ENCODE results near the gene ALOX12.

DNA sequence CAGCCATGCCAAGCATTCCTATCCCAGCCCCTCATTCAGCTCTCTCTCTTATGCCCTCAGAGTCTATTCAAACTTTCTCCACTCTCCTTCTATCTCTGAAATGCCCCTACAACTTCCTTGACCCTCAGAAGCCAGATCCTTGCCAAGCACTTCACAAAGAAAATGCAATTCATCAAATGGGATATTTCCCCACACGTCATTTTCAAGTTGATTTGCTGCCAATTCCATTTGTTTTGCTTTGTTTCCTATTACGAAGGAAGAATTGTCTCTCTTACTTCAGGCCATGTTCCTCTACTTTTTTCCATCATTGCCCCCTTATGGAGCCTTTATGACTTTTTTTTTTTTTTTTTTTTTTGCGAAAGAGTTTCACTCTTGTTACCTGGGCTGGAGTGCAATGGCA lies 9.2 kb upstream of the ALOX12 start:
- no peak for TF ChIP-seq POLR2A (IDR thresholded peaks at IDR 0.05)
- TF ChIP-seq, protein P1, sequence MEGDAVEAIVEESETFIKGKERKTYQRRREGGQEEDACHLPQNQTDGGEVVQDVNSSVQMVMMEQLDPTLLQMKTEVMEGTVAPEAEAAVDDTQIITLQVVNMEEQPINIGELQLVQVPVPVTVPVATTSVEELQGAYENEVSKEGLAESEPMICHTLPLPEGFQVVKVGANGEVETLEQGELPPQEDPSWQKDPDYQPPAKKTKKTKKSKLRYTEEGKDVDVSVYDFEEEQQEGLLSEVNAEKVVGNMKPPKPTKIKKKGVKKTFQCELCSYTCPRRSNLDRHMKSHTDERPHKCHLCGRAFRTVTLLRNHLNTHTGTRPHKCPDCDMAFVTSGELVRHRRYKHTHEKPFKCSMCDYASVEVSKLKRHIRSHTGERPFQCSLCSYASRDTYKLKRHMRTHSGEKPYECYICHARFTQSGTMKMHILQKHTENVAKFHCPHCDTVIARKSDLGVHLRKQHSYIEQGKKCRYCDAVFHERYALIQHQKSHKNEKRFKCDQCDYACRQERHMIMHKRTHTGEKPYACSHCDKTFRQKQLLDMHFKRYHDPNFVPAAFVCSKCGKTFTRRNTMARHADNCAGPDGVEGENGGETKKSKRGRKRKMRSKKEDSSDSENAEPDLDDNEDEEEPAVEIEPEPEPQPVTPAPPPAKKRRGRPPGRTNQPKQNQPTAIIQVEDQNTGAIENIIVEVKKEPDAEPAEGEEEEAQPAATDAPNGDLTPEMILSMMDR (IDR thresholded peaks at IDR 0.05 in 4 of 5, conservative IDR thresholded peaks at IDR 0.05 in 1 of 5) = no peak

Data from gastrocnemius medialis (tissue), 4 donors.